Ishikawa (cell line): ENCODE measurements around the gene CYBC1.
A peak's percentile ranks its signal among the peaks of the same experiment; 100 is the strongest.

Experiments used
- CEBPB ChIP-seq: IDR thresholded peaks from 2 replicates; pipeline ENCODE4 v1.6.1; 2012
- CREB1 ChIP-seq: IDR thresholded peaks from 2 replicates; pipeline ENCODE4 v1.6.1; 2012; ENCODE audit warnings: low read depth
- EGR1 ChIP-seq: IDR thresholded peaks from 2 replicates; pipeline ENCODE4 v1.6.1; 2012
- EP300 ChIP-seq: IDR thresholded peaks from 2 replicates; pipeline ENCODE4 v1.6.1; 2012; ENCODE audit warnings: borderline replicate concordance
- FOXM1 ChIP-seq: IDR thresholded peaks from 2 replicates; pipeline ENCODE4 v1.6.1; 2012; ENCODE audit warnings: low read depth, borderline replicate concordance
- NFIC ChIP-seq: IDR thresholded peaks from 2 replicates; pipeline ENCODE4 v1.6.1; 2012
- RAD21 ChIP-seq: IDR thresholded peaks from 2 replicates; pipeline ENCODE4 v1.6.1; 2012; ENCODE audit warnings: low read depth
- TAF1 ChIP-seq: IDR thresholded peaks from 2 replicates; pipeline ENCODE4 v1.6.1; 2012; ENCODE audit warnings: low read depth, mild to moderate bottlenecking
- TCF12 ChIP-seq: IDR thresholded peaks from 2 replicates; pipeline ENCODE4 v1.6.1; 2012; ENCODE audit warnings: low read depth
- TEAD4 ChIP-seq: IDR thresholded peaks from 2 replicates; pipeline ENCODE4 v1.6.1; 2012
- YY1 ChIP-seq: IDR thresholded peaks from 2 replicates; pipeline ENCODE4 v1.6.1; 2012; ENCODE audit warnings: low read depth
- ZBTB7A ChIP-seq: IDR thresholded peaks from 2 replicates; pipeline ENCODE4 v1.6.1; 2012; ENCODE audit warnings: low read depth
- TF ChIP-seq, protein P1 (sequence below): IDR thresholded peaks from 2 replicates; pipeline ENCODE4 v1.6.1; 2012; ENCODE audit warnings: low read depth, mild to moderate bottlenecking
- TF ChIP-seq, protein P2 (sequence below): IDR thresholded peaks from 2 replicates; pipeline ENCODE4 v1.6.1; 2012
- TF ChIP-seq, protein P3 (sequence below): IDR thresholded peaks from 2 replicates; pipeline ENCODE4 v1.6.1; 2012

Gene CYBC1

DNA sequence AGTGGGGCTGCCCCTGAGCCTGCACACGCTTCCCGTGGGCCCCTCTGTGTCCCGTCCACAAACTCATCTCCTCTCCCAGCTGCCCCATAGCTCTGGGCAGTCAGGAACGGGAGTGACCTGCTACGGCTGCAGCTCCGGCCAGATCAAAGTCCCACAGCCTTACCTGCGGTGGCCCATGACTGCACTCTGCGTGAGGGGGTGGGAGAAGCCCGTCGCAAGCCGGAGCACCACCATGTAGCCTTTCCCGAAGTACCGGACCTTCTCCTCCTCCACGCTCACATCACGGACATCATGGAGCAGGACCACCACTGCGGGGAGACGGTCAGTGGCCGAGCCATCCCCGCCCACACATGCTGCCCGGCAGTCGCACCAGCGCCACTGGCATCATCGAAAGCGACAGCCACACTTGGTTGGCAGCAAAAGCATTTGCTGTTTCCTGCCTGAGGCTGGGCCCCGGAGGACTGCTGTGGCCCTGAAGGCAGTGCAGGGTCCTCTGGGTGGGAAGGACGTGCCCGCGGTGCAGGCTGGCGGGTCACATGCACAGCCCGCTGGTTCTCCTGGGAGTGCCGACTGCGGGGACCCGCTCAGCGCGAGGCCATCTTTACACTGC is 6.2 kb downstream of the CYBC1 start:
- no peak for TF ChIP-seq EGR1
- TF ChIP-seq YY1: no peak
- TF ChIP-seq, protein P1, sequence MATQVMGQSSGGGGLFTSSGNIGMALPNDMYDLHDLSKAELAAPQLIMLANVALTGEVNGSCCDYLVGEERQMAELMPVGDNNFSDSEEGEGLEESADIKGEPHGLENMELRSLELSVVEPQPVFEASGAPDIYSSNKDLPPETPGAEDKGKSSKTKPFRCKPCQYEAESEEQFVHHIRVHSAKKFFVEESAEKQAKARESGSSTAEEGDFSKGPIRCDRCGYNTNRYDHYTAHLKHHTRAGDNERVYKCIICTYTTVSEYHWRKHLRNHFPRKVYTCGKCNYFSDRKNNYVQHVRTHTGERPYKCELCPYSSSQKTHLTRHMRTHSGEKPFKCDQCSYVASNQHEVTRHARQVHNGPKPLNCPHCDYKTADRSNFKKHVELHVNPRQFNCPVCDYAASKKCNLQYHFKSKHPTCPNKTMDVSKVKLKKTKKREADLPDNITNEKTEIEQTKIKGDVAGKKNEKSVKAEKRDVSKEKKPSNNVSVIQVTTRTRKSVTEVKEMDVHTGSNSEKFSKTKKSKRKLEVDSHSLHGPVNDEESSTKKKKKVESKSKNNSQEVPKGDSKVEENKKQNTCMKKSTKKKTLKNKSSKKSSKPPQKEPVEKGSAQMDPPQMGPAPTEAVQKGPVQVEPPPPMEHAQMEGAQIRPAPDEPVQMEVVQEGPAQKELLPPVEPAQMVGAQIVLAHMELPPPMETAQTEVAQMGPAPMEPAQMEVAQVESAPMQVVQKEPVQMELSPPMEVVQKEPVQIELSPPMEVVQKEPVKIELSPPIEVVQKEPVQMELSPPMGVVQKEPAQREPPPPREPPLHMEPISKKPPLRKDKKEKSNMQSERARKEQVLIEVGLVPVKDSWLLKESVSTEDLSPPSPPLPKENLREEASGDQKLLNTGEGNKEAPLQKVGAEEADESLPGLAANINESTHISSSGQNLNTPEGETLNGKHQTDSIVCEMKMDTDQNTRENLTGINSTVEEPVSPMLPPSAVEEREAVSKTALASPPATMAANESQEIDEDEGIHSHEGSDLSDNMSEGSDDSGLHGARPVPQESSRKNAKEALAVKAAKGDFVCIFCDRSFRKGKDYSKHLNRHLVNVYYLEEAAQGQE: no peak
- TF ChIP-seq FOXM1: no peak
- TF ChIP-seq, protein P2, sequence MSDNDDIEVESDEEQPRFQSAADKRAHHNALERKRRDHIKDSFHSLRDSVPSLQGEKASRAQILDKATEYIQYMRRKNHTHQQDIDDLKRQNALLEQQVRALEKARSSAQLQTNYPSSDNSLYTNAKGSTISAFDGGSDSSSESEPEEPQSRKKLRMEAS: no peak
- TF ChIP-seq NFIC: no peak
- no peak for TF ChIP-seq TAF1
- no peak for TF ChIP-seq TCF12
- TF ChIP-seq CEBPB: no peak
- TF ChIP-seq, protein P3, sequence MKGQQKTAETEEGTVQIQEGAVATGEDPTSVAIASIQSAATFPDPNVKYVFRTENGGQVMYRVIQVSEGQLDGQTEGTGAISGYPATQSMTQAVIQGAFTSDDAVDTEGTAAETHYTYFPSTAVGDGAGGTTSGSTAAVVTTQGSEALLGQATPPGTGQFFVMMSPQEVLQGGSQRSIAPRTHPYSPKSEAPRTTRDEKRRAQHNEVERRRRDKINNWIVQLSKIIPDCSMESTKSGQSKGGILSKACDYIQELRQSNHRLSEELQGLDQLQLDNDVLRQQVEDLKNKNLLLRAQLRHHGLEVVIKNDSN: no peak; the same call in 1 of the 2 replicates
- TF ChIP-seq ZBTB7A: no peak
- no peak for TF ChIP-seq EP300
- no peak for TF ChIP-seq CREB1
- no peak for TF ChIP-seq TEAD4

GRCh38 chr17:82443465-82444283 is 6.9 kb downstream of the CYBC1 start:
- TF ChIP-seq NFIC: peak; percentile 97
- TF ChIP-seq, protein P3: peak; percentile 26; the same call in 1 of the 2 replicates
- 0 out of 2 replicates have a peak, but pooled peaks have one; percentile 7 for TF ChIP-seq YY1
- TF ChIP-seq TAF1: no peak
- no peak for TF ChIP-seq FOXM1
- TF ChIP-seq RAD21: no peak
- no peak for TF ChIP-seq ZBTB7A
- no peak for TF ChIP-seq CREB1
- TF ChIP-seq TEAD4: peak; percentile 58
- no peak for TF ChIP-seq CEBPB
- TF ChIP-seq EP300: peak; percentile 82
- TF ChIP-seq, protein P1: no peak
- TF ChIP-seq, protein P2: peak; percentile 88
- peak; percentile 91 for TF ChIP-seq TCF12
- TF ChIP-seq EGR1: peak; percentile 89

DNA sequence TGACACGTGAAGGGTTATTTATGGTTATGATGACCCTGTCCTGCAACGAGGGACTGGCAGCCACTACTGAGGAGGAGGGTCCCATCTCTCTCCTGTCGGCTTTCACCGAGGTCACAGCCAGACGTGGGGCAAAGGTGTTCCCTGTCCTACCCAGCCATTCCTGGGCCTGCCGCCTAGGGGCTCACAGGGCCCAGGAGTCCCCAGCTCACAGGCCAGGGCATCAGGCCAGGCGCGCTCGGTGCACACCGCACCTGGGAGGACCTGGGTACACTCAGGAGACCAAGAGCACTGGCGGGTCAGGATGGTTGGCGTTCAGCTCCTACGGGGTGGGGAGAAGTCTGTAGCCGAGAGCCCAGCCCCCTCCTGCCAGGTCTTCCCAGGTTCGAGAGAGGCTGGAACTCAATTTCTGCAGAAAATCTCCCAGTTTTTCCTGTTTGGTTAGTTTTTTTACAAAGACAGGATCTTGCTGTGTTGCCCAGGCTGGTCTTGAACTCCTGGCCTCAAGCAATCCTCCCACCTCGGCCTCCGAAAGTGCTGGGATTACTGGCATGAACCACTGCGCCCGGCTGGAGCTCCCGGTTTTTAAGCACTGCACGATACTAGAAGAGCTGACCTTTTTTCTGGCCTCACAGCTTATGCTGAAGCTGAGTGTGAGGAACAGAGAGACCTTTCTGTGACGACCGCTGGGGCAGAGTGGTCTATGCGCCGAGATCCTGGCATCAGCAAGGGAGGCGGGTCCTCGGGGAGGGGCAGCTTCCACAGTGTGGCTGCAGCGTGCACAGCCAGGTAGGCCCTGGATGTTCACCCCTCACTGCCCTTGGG is 7.7 kb downstream of the CYBC1 start:
- TF ChIP-seq, protein P2: no peak
- TF ChIP-seq, protein P1: no peak
- no peak for TF ChIP-seq TCF12
- no peak for TF ChIP-seq NFIC
- no peak for TF ChIP-seq TAF1
- TF ChIP-seq YY1: no peak
- TF ChIP-seq EP300: no peak
- TF ChIP-seq, protein P3: no peak
- TF ChIP-seq CREB1: no peak
- no peak for TF ChIP-seq CEBPB
- TF ChIP-seq EGR1: no peak
- no peak for TF ChIP-seq ZBTB7A
- TF ChIP-seq TEAD4: no peak
- no peak for TF ChIP-seq FOXM1
- no peak for TF ChIP-seq RAD21
